Activated effector memory CD4-positive, alpha-beta T cell treated with anti-CD3 and anti-CD28 coated beads, Interleukin-2, amount 50 U/mL, for 16 hours (primary cell): Measurements from ENCODE around the gene RSBN1.
"Not testable (repeated sequence)": the region's sequence is repeated elsewhere in the genome, so short reads cannot be mapped to it uniquely, and the experiment has no call there.

Source experiments
- DNase-seq: peaks from one replicate; pipeline ENCODE4 v3.0.0-alpha.2; 2020

Gene RSBN1

GRCh38 chr1:113811888-113812660 lies at the start of gene RSBN1:
TSS of gene RSBN1 (minus strand) at chr1:113812476. CDS start at chr1:113812412, 64 bp downstream.
- DNase-seq: peak; percentile 100

DNA sequence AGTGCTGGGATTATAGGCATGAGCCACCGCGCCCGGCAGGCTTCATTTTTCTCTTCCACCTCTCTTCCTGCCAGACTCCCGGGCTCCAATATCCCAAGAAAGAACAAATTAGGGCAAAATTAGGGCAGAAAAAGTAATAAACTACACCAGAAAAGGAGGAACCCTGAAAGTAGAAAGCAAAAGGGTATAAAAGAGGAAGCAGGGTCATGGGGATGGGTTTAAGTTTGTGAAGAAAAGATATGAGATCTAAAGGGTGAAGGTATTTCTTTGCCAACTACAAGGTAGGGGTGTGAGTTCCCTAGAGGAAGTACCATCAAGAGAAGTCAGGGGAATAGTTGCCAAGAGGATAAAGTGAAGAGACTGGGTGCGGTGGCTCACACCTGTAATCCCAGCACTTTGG lies 49.4 kb upstream of the RSBN1 start:
- no peak for DNase-seq

DNA sequence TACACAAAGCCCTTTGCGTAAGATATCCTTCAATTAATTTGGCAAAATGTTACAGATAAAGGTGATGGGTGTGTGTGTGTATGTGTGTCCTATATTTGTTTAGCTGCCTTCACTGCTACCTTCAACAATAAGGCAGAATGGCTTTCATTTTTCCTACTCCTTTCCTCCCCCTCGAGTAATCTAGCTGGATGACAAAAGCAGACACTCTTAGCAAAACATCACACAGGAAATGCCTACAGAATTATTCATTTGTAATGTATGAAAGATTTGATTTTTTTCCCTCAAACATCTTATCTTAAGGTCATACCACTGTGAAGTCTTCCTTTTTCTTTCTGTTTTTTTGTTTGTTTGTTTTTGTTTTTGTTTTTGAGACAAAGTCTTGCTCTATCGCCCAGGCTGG lies 48.6 kb upstream of the RSBN1 start:
- DNase-seq: no peak

DNA sequence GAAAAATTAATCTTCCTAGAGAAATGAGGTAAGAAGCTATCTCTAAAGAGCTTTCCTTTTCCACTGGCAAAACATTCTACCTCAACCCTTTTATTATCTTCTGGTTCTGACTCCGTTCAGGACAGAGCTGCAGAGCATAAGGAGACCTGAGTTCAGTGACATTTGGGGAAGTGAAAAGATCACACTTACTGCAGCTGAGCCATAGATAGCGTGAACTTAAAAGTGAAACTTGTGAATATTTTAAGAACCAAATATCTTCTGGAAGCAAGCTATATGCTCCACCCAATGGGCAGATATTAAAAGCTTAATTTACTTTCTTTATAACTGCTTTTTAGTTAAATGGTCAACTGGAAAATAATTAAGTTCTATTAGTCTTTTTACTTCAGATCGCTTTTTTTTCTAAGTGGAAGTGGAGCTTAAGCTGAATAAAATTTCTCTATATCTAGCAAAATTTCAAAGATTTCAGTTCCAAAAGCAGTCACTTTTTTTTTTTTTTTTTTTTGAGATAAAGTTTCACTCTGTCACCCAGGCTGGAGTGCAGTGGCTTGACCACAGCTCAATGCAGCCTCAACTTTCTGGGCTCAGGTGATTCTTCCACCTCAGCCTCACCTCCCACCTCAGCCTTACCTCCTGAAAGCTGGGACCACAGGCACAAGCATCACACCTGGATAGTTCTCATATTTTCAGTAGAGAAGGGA lies 47.4 kb upstream of the RSBN1 start:
- no peak for DNase-seq

- no peak for DNase-seq
These were observed 46.7 kb upstream of the RSBN1 start for GRCh38 chr1:113858982-113859381.

GRCh38 chr1:113858418-113858817 lies 46.1 kb upstream of the RSBN1 start:
- DNase-seq: no peak

DNA sequence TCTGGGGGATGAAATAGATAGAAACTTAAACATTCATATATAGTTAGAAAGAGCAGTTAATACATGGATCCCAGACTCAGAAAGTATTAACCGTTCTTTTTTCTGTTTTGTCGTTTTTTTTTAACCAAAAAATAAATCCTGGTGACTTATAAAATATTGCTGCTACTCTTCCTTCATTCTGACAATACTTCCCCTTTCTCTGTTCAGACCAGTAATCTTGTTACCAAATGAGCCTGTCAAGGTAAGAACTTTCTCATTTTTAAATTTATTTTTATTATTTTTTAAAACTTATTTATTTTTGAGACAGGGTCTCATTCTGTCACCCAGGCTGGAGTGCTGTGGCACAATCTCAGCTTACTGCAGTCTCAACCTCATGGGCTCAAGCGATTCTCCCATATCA lies 45.5 kb upstream of the RSBN1 start:
- DNase-seq: no peak

DNA sequence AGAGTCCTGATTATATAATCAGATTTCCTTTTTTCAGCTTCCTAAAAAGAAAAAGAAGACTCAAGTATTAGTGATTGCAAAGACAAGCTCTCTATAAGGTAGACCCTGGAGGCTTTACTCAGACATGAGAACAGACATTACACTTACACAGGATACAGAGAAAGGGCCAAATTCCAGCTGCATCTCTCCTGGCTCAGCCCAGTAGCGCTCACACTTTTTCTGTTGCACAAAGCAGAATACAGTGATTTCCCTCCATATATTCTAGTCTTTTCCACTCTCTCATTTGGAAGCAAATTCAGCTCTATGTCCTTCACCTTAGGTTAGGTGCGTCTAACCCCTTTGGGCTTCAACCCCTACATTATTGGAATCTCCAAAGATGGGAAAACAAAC lies 44.1 kb upstream of the RSBN1 start:
- DNase-seq: no peak

DNA sequence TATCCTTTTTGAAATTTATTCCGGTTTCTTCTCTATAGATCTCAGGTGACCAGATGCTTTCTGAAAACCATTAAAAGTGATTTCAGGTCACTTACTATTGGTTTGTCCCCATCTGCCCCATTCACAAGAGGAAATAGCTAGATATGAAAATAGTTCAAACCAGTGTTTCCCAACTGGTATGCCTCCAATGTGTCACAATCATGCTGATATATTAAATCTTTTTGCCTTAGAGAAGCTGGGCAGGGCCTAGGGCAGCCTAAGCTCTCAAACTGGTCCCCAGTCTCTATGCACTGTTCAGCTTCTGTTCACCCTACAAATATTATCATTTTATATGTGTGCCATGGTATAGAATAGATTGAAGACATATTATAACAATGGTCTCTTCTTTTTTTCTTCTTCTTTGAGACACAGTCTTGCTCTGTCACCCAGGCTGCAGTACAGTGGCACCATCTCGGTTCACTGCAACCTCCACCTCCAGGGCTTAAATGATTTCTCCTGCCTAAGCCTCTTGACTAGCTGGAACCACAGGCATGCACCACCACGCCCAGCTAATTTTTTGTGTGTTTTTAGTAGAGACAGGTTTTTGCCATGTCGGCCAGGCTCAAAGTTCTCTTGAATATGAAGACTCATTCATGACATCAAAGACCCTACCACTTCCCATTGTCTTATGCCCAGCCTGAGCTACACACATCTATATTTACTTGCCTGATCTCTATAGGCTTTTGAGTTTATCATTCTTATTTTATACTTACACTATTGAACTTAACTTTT lies 43.5 kb upstream of the RSBN1 start:
- DNase-seq: no peak

DNA sequence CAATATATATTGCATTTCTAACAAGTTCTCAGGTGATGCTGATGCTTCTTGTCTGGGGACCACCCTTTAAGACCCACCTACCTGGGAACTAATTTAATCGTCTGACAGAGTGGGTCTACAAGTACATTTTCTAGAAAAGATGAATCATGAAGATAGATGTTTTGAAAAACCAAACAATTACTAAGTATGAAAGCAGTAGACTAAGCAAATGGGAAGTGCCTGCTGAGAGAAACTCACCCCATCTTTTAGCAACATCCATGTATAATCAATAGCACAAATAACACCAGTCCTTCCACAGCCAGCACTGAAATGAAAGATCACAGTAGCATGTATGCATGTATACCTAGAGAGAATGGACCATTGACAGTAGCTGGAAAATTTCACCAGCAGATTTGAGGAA lies 42.0 kb upstream of the RSBN1 start:
- DNase-seq: no peak

DNA sequence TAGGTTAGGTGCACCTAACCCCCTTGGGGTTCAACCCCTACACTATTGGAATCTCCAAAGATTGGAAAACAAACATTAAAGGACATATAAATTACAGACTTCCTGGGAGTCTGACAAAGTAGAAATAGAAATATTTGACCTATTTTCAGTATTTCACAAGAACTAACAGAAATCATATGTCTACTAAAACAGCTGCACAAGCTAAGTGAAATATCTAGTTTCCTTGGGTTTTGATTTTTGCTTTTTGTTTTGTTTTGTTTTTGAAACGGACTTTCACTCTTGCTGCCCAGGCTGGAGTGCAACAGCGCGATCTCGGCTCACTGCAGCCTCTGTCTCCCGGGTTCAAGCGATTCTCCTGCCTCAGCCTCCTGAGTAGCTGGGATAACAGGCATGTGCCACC lies 40.4 kb upstream of the RSBN1 start:
- DNase-seq: not testable (repeated sequence)

DNA sequence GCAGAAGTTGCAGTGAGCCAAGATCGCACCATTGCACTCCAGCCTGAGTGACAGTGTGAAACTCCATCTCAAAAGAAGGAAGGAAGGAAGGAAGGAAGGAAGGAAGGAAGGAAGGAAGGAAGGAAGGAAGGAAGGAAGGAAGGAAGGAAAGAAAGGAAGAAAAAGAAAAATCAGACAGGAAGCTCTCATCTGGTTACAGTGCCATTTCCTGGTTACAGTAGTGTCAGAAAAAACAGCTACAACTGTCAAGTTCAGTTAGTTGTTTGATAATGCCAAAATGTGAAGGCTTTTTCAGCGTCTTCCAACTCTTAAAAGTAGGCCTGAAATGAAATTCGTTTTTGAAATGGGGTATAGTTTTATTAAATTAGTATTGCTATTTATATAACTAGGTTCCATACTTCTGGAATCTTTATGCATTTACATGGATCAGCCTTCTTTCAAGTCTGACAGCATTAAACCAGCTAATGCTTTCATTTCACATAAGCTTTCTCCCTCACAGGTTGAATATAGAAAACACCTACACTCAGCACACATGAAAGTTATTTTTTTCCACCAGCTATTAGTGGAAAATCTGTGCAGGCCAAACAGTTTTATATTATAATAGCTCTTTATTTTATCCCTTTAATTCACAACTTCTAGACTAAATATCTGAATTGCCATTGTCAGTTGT lies 38.0 kb upstream of the RSBN1 start:
- no peak for DNase-seq

GRCh38 chr1:113849072-113849471 lies 36.8 kb upstream of the RSBN1 start:
- no peak for DNase-seq

- DNase-seq: no peak
These were observed 34.2 kb upstream of the RSBN1 start for GRCh38 chr1:113846391-113847035.

DNA sequence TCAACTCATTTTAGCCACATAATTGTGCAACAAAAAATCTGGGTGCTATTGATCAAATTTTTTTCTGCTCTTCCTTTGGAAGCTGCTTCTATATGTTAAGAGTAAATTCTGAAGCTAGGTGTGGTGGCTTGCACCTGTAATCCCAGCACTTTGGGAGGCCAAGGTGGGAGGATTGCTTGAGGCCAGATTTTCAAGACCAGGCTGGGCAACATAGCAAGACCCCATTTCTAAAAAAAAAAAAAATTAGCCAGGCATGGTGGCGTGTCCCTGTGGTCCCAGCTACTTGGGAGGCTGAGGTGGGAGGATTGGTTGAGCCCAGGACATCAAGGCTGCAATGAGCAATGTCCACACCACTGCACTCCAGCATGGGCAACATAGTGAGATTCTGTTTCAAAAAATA lies 24.3 kb upstream of the RSBN1 start:
- no peak for DNase-seq

GRCh38 chr1:113835686-113836290 lies 23.5 kb upstream of the RSBN1 start:
- DNase-seq: no peak

GRCh38 chr1:113834716-113835115 lies 22.4 kb upstream of the RSBN1 start:
- DNase-seq: no peak

- DNase-seq: no peak
These were observed 17.8 kb upstream of the RSBN1 start for GRCh38 chr1:113830039-113830438.

DNA sequence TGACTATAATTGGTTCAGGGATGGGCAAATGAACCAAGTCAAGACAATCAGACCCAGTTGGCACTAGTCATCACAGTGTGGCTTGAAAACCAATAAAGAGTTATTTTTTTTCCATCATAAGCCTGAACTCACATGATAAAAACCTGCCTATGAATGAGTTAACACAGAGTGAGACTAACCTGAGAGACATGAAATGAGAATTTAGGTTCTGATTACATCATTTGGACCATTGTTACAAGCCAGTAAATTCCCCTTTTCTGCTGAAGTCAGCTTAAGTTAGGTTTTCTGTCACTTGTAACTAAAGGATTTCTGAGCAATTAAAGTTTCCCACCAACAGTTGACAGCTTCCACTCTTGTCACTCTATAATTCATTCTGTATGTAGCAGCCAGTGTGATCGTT lies 9.6 kb upstream of the RSBN1 start:
- no peak for DNase-seq

GRCh38 chr1:113818578-113818977 lies 6.3 kb upstream of the RSBN1 start:
- no peak for DNase-seq

DNA sequence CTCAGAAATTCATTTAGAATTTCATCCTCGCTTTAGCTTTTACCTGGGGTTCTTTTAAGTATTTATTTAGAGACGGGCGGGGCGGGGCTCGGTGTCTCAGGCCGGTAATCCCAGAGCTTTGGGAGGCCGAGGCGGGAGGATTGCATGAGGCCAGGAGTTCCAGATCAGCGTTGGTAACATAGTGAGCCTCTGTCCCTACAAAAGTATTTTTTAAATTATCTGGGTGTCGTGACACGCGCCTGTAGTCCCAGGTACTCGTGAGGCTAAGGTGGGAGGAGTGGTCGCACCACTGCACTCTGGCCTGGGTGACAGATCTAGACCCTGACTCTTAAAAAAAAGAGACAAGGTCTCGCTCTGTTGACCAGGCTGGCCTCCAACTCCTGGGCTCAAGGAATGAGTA lies 942 bp upstream of the RSBN1 start:
- DNase-seq: no peak

DNA sequence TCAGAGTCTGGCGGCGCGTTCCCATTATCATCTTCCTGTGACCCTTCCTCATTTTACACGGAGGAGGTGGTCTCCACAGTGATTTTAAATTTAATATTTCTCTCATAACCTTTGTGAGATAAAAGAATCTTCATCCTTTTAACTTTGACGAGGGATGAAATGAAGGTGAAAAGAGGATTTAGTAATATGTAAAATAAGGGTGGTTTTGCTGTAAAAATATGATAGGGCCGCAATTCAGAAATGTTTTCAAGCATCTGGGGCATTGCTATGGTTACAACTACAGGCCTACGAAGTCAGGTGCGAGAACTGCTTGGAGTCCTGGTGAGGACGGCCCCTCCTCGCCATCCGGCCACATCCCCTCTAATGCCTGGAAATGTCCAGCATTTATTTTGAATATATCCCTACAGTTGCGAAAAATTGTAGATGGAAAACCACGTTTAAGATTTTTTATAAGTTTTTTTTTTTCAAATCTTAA lies 422 bp upstream of the RSBN1 start:
- no peak for DNase-seq
